Fibroblast of the conjunctiva (primary cell): ENCODE results near the gene IL2RG.
A peak's percentile ranks its signal among the peaks of the same experiment; 100 is the strongest.

Experiments used
- DNase-seq: peaks from one replicate; pipeline ENCODE4 v3.0.0-alpha.2; 2010; ENCODE audit warnings: low read depth

IL2RG gene

DNA sequence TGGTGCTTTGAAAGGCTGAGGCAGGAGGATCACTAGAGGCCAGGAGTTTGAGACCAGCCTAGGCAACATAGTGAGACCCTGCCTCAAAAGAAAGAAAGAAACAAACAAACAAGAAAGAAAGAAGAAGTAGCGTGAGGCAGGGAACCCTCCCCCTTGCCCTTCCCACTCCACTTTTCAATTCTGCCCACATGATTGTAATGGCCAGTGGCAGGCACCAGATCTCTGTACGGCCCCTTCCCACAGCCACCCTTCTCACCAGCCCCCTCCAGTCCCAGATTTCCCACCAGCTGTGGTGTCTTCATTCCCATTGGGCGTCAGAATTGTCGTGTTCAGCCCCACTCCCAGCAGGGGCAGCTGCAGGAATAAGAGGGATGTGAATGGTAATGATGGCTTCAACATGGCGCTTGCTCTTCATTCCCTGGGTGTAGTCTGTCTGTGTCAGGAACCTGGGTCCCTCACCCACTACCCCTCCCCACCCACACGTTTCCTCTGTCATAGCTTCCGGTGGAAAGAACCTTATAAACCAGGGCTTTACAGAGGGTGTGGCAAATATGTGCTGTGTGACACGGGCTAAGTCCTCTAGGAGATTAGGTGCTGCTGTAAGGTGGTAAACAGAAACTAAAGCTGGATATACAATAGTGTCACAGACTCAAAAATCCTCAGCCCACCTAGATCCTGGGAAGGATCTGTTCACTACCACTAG is at the start of gene IL2RG:
Gene IL2RG, minus strand, starts transcription at position 437 of the 703 bp plus-strand sequence. Its CDS starts 38 bp downstream, at position 399.
- no peak for DNase-seq

- no peak for DNase-seq
Measured at GRCh38 chrX:71160475-71160874, 49.1 kb upstream of the IL2RG start.

DNA sequence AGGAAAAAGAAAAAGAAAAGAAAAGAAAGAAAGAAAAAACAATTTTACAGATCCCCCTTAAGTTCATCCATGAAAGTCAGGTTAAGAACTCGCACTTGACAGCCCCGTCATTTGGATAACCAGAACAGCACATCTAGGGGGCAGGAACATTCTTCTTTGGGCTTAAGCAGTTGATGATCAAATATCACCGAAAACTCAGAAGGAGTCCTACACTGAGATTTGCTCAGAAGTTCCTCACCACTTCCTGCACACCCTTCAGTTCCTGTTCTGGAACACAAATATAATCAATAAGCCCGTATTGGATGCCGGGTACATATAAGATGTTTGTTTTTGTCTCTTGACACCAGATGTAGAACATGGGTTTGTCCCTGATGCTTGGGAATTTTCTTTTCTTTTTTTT is 48.0 kb upstream of the IL2RG start:
- DNase-seq = no peak

DNA sequence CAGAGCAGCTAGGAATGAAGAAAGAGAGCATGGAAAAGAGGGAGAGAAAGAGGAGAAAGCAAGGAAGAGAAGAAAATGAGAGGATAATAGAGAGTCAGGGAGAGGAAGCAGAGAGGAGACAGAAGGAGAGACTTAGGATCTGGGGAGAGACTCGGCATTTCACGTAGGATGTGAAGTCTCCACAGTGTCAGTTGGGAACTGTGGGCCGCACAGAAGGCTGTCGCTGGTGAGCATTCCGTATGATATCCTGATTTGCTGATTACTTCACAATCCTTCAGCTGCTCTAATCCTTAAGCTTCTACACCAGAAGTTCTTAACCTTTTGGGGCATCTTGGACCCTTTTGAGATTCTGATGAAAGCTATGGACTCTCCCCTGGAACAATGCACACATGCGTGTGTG is 47.2 kb upstream of the IL2RG start:
- no peak for DNase-seq

GRCh38 chrX:71154641-71155040 is 43.3 kb upstream of the IL2RG start:
- DNase-seq = no peak

DNA sequence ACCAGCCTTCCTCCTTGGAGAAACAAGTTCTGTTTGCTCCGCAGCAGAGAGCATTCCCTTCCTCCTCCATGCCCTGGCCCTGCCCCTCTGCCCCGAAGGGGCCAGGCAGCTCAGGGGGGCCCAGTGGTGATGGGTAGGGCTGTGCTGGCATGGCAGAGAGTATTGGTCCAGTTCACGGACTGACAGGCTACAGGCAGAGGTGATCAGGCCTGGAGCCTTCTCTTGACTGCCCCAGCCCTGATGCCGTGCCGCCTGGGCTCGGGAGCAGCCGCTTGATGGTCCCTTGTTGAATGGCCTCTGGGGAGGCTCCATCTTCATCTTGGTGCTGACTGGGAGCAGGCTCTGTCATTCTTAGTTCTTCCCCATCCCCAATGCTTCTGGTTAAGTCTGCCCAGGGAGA is 42.8 kb upstream of the IL2RG start:
- no peak for DNase-seq

DNA sequence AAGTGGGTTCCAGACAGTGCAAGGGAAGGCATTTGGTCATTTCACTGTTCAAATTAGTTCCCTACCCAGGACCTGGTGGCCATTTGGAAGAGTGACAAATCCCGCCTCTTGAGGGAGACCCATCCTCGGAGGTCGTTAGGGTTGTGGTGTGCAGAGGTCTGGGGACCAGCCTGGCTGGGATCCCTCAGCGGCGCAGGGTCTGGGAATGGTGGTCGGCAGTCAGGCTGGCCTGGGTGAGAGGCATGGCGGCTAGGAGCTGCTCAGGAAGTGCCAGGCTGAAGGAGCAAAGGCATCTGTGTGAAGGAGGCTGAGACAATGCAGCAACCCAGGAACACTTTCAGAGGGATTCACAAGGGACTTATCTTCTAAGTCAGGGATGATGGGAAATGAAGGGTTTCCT is 40.0 kb upstream of the IL2RG start:
- DNase-seq = no peak

- DNase-seq = no peak
Measured at GRCh38 chrX:71148278-71148663, 36.9 kb upstream of the IL2RG start.

GRCh38 chrX:71147496-71148277 is 36.3 kb upstream of the IL2RG start:
- no peak for DNase-seq

- no peak for DNase-seq
Measured at GRCh38 chrX:71144651-71145050, 33.3 kb upstream of the IL2RG start, which contains the start of gene NLGN3. Gene NLGN3, plus strand, starts transcription at chrX:71144841. Its CDS starts 2,909 bp downstream, at chrX:71147750.

- DNase-seq = peak; percentile 17
Measured at GRCh38 chrX:71143508-71143907, 32.1 kb upstream of the IL2RG start.

DNA sequence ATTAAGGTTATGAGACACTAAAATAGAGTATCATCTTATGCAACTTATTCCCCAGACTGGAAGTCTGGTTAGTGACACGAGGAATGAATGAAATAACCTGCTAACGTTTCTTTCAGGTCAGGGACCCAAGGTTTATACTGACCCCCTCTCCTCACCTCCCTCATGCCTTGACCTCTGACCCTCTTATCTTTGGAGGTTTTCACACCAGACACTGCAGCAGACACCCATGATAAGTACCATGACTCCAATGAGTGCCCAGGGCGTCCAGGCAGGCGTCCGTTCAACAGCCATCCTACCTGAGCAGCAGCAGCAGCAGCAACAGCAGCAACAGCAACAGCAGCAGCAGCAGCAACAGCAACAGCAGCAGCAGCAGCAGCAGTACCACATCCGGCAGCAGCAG is 29.1 kb upstream of the IL2RG start:
- no peak for DNase-seq

DNA sequence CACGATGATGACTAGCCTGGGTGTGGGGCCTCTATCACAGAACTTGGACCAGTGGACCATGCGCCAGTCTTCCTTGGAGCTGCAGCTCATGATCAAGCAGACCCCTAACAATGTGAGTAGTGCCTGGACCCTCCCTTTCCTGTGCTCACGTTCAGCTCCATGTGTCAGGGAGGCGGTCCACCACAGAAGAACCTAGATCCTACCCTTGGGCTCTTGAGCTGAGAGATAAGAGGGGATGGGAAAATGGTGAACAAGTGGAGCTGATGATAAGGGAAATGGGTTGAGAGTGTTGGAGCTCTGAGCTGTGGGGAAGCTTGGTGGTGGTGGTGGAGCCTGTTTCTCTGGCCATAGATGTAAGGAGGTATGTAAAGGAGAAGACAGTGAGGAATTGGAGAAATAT is 20.1 kb upstream of the IL2RG start:
- no peak for DNase-seq

GRCh38 chrX:71128915-71129765 is 17.8 kb upstream of the IL2RG start:
- peak; percentile 34 for DNase-seq

- DNase-seq = no peak
Measured at GRCh38 chrX:71128166-71128833, 16.9 kb upstream of the IL2RG start.

GRCh38 chrX:71118985-71119535 is 7.7 kb upstream of the IL2RG start:
- DNase-seq = no peak

- DNase-seq = peak; percentile 56
Measured at GRCh38 chrX:71118032-71118984, 6.9 kb upstream of the IL2RG start, which contains the start of gene MED12. Gene MED12, plus strand, starts transcription at chrX:71118596. Its CDS starts 159 bp downstream, at chrX:71118755.

DNA sequence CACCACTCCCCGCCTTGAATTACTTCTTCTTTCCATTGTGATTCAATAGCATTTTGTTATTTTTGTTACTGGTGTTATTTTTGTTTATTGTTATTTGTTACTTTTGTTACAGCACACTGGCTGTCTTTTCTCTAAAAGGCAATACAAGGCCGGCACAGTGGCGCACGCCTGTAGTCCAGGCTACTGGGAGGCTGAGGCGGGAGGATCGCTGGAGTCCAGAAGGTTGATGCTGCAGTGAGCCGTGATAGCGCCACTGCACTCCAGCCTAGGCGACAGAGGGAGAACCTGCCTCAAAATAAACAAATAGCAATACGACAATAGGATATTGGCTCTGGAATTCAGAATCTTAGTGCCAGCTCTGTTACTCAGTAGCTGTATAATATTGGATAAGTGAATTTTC is 6.0 kb upstream of the IL2RG start:
- DNase-seq = no peak

- no peak for DNase-seq
Measured at GRCh38 chrX:71111921-71112431, 599 bp upstream of the IL2RG start.

DNA sequence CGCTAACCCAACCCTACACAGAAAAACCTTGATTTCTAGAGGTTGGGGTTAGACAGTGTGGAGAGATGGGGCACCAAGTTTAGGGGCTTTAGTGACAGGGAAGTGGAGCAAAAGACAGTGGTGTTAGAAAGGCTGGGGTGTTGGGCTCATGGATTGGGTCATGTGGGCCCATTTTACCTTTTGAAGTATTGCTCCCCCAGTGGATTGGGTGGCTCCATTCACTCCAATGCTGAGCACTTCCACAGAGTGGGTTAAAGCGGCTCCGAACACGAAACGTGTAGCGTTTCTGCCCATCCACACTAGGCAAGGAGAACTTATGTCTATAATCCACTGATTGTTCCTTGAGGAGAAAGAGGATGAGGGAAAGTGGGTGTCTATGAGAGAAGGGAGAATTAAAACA is 2.3 kb downstream of the IL2RG start:
- DNase-seq = no peak
